Liver (tissue), 9 donors: ENCODE data around the gene CDH1. TPM values are rescaled to one million over a fixed set of nuclear protein-coding genes. Genes with fewer than 3 reads are reported as not detected.

Source experiments
- DNase-seq: peaks from one replicate; pipeline ENCODE4 v3.0.0-alpha.2; 2017; ENCODE audit warnings: low spot score
- H3K27ac ChIP-seq, 2 donors: one replicate each; pipeline ENCODE4 v1.7.0; 2013; ENCODE audit warnings: inconsistent platforms in 2 of 2, low read length in 2 of 2, control low read depth in 1 of 2, low read depth in 1 of 2, mild to moderate bottlenecking in 1 of 2
- H3K27me3 ChIP-seq, 4 donors: one replicate each; pipeline versions ENCODE4 v1.6.1 to v1.7.0; 2013; ENCODE audit warnings: low read length in 3 of 4, inconsistent platforms in 1 of 4, mild to moderate bottlenecking in 1 of 4, moderate library complexity in 1 of 4; ENCODE audit not compliant: control insufficient read depth in 4 of 4, insufficient read depth in 4 of 4
- H3K36me3 ChIP-seq, 4 donors: one replicate each; pipeline versions ENCODE4 v1.6.1 to v1.7.0; 2013; ENCODE audit warnings: low read length in 3 of 4, mild to moderate bottlenecking in 3 of 4, low read depth in 1 of 4, moderate library complexity in 1 of 4; ENCODE audit not compliant: control insufficient read depth in 4 of 4, insufficient read depth in 3 of 4
- H3K4me1 ChIP-seq, 4 donors: one replicate each; pipeline versions ENCODE4 v1.6.1 to v1.7.0; 2013; ENCODE audit warnings: low read length in 3 of 4, mild to moderate bottlenecking in 3 of 4, moderate library complexity in 1 of 4; ENCODE audit not compliant: control insufficient read depth in 4 of 4, insufficient read depth in 4 of 4
- H3K4me3 ChIP-seq, 3 donors: one replicate each; pipeline versions ENCODE4 v1.6.1 to v1.7.0; 2013; ENCODE audit warnings: low read length in 3 of 3, control low read depth in 1 of 3, low read depth in 1 of 3, mild to moderate bottlenecking in 1 of 3
- H3K9ac ChIP-seq, 2 donors: one replicate each; pipeline ENCODE4 v1.7.0; 2013; ENCODE audit warnings: low read length in 2 of 2, mild to moderate bottlenecking in 2 of 2, moderate library complexity in 2 of 2, control low read depth in 1 of 2, low read depth in 1 of 2
- H3K9me3 ChIP-seq, 4 donors: one replicate each; pipeline versions ENCODE4 v1.6.1 to v1.7.0; 2013; ENCODE audit warnings: low read length in 3 of 4; ENCODE audit not compliant: control insufficient read depth in 4 of 4
- ATF3 ChIP-seq: IDR thresholded peaks from 2 replicates; pipeline ENCODE4 v1.6.1; 2016; ENCODE audit warnings: antibody characterized with exemption
- EGR1 ChIP-seq, 2 donors: IDR thresholded peaks; 2 replicates each; pipeline ENCODE4 v1.6.1; 2016 to 2018; ENCODE audit warnings: antibody characterized with exemption in 2 of 2, low read depth in 2 of 2
- FOXA1 ChIP-seq: IDR thresholded peaks from 2 replicates; pipeline ENCODE4 v1.6.1; 2016; ENCODE audit warnings: antibody characterized with exemption
- FOXA2 ChIP-seq: IDR thresholded peaks from 2 replicates; pipeline ENCODE4 v1.6.1; 2016; ENCODE audit warnings: antibody characterized with exemption
- GABPA ChIP-seq, 2 donors: IDR thresholded peaks in 1 of 2; conservative IDR thresholded peaks in 1 of 2; 2 replicates each; pipeline ENCODE4 v1.6.1; 2016; ENCODE audit warnings: antibody characterized with exemption in 2 of 2, mild to moderate bottlenecking in 1 of 2, moderate library complexity in 1 of 2
- HNF4A ChIP-seq, 2 donors: conservative IDR thresholded peaks; 2 replicates each; pipeline ENCODE4 v1.6.1; 2016; ENCODE audit warnings: antibody characterized with exemption in 2 of 2, mild to moderate bottlenecking in 2 of 2
- HNF4G ChIP-seq: IDR thresholded peaks from 2 replicates; pipeline ENCODE4 v1.6.1; 2016; ENCODE audit warnings: antibody characterized with exemption
- JUND ChIP-seq, 2 donors: IDR thresholded peaks; 2 replicates each; pipeline ENCODE4 v1.6.1; 2016; ENCODE audit warnings: antibody characterized with exemption in 2 of 2
- MAX ChIP-seq: IDR thresholded peaks from 2 replicates; pipeline ENCODE4 v1.6.1; 2016; ENCODE audit warnings: antibody characterized with exemption
- NR2F2 ChIP-seq: IDR thresholded peaks from 2 replicates; pipeline ENCODE4 v1.6.1; 2016; ENCODE audit warnings: antibody characterized with exemption
- RAD21 ChIP-seq, 2 donors: IDR thresholded peaks; 2 replicates each; pipeline ENCODE4 v1.6.1; 2016; ENCODE audit warnings: antibody characterized with exemption in 2 of 2, mild to moderate bottlenecking in 2 of 2
- REST ChIP-seq: IDR thresholded peaks from 2 replicates; pipeline ENCODE4 v1.6.1; 2016; ENCODE audit warnings: antibody characterized with exemption, mild to moderate bottlenecking
- RXRA ChIP-seq, 2 donors: IDR thresholded peaks; 2 replicates each; pipeline ENCODE4 v1.6.1; 2017 to 2018; ENCODE audit warnings: antibody characterized with exemption in 2 of 2, mild to moderate bottlenecking in 1 of 2
- SP1 ChIP-seq: IDR thresholded peaks from 2 replicates; pipeline ENCODE4 v1.6.1; 2018; ENCODE audit warnings: antibody characterized with exemption, mild to moderate bottlenecking
- TAF1 ChIP-seq: conservative IDR thresholded peaks from 2 replicates; pipeline ENCODE4 v1.6.1; 2016; ENCODE audit warnings: antibody characterized with exemption, mild to moderate bottlenecking
- YY1 ChIP-seq: IDR thresholded peaks from 2 replicates; pipeline ENCODE4 v1.6.1; 2016; ENCODE audit warnings: antibody characterized with exemption, mild to moderate bottlenecking
- WGBS: extraction: QIAGEN DNeasy Blood & Tissue Kit; methylation state at CpG from one replicate; pipeline ENCODE4 v1.1.7; 2013; 5-methylcytosine and 5-hydroxymethylcytosine counted together
- polyA plus RNA-seq, 2 donors: library from polyadenylated mRNA; stranded (reverse) in 1 of 2; unstranded in 1 of 2; fragments of 200-250 nt in 1 of 2; fragments of >200 nt in 1 of 2; fragmentation: Nextera tagmentation in 1 of 2; extraction: Ambion mirVana in 1 of 2; gene quantifications; one replicate each; pipeline versions ENCODE4 v1.2.1 to v1.2.3, GENCODE V29; 2013 to 2015
- total RNA-seq, 2 donors: library from RNA; depleted of rRNA; stranded (reverse); fragments of >200 nt; gene quantifications; one replicate each; pipeline ENCODE4 v1.2.3, GENCODE V29; 2014
- donor health status: healthy.
- donor health status: healthy.
- donor health status: healthy.
- donor health status: healthy.
- donor health status: healthy.

The CDH1 gene
- total RNA-seq (10 to 100 TPM; 63.3 to 69.3 TPM), polyA plus RNA-seq (10 to 100 TPM; 21.8 to 37.2 TPM)

GRCh38 chr16:68737046-68737729 lies at the start of gene CDH1:
Gene CDH1 (plus strand): TSS chr16:68737292. CDS start chr16:68737416, 124 bp downstream.
- Histone ChIP-seq H3K27ac (peak within 1 kb of the TSS; percentile 88 to 91), H3K36me3 (no peaks in the 10 kb centered on the region), H3K4me3 (peak within 1 kb of the TSS; percentile 53 to 77 (median 66)), H3K27me3 (no peaks in the 10 kb centered on the region), H3K9ac (peak within 1 kb of the TSS; percentile 38 to 86), H3K9me3 (no peaks in the 10 kb centered on the region), H3K4me1 (peaks cover 12 to 32% (median 25%) of the 10 kb centered on the region in 4 donors)
- 2% methylated on average over 63 of the region's 63 CpGs for WGBS
- peak; percentile 84 for DNase-seq
- TF ChIP-seq SP1 (peak; percentile 34), TAF1 (peak; percentile 59), REST (peak; percentile 65), HNF4A (conservative IDR thresholded peaks at IDR 0.05) (no peak)

- no peak overlapping the region for H3K27ac ChIP-seq
- no peak for DNase-seq
- H3K4me1 ChIP-seq: no peaks in the 10 kb centered on the region
- 91% methylated on average over 5 of the region's 5 CpGs for WGBS
- H3K9ac ChIP-seq: no peak overlapping the region
- no peaks in the 10 kb centered on the region for H3K9me3 ChIP-seq
- no peaks in the 10 kb centered on the region for H3K27me3 ChIP-seq
- H3K36me3 ChIP-seq: no peaks in the 10 kb centered on the region
- H3K4me3 ChIP-seq: no peak overlapping the region
- TF ChIP-seq NR2F2: no peak
- TF ChIP-seq RXRA (IDR thresholded peaks at IDR 0.05): no peak
- no peak for TF ChIP-seq FOXA1
- no peak for TF ChIP-seq FOXA2
- TF ChIP-seq JUND (IDR thresholded peaks at IDR 0.05): no peak
- TF ChIP-seq TAF1: no peak
- no peak for TF ChIP-seq YY1
- TF ChIP-seq GABPA (IDR thresholded peaks at IDR 0.05 in 1 of 2, conservative IDR thresholded peaks at IDR 0.05 in 1 of 2): no peak
- TF ChIP-seq MAX: no peak
- TF ChIP-seq EGR1 (IDR thresholded peaks at IDR 0.05; ENCODE audit: low read depth in 2 of 2): no peak
- TF ChIP-seq ATF3: no peak
Observed at GRCh38 chr16:68689921-68690320, 47.2 kb upstream of the CDH1 start.

GRCh38 chr16:68695575-68695974 lies 41.5 kb upstream of the CDH1 start:
- Histone ChIP-seq H3K27me3 (no peaks in the 10 kb centered on the region), H3K27ac (no peak overlapping the region), H3K4me3 (no peak overlapping the region), H3K36me3 (no peaks in the 10 kb centered on the region), H3K9ac (no peak overlapping the region), H3K4me1 (no peaks in the 10 kb centered on the region), H3K9me3 (no peaks in the 10 kb centered on the region)
- no peak for DNase-seq
- 80% methylated on average over 11 of the region's 11 CpGs for WGBS
- TF ChIP-seq FOXA1 (no peak), HNF4A (conservative IDR thresholded peaks at IDR 0.05) (no peak), HNF4G (no peak), TAF1 (no peak), RAD21 (IDR thresholded peaks at IDR 0.05) (no peak), REST (no peak)
